H1 (cell line): ENCODE results near the gene CREG2.
"Not testable (repeated sequence)": the region's sequence is repeated elsewhere in the genome, so short reads cannot be mapped to it uniquely, and the experiment has no call there.

Experiments
- ASH2L ChIP-seq: fragments of 200-600, 300-600 bp; sonication (generic); IDR thresholded peaks from one replicate; pipeline ENCODE4 v1.7.1; 2017; ENCODE audit warnings: low read length
- BRCA1 ChIP-seq: IDR thresholded peaks from 2 replicates; pipeline ENCODE4 v1.6.1; 2012; ENCODE audit warnings: low read depth, low read length, improper control_type of control experiment
- CTBP2 ChIP-seq: IDR thresholded peaks from 2 replicates; pipeline ENCODE4 v1.7.0; 2011; ENCODE audit warnings: borderline replicate concordance, mild to moderate bottlenecking, moderate library complexity, mixed read lengths, low read length; ENCODE audit not compliant: insufficient read depth, insufficient read length
- EZH2 ChIP-seq: fragments of 200-600 bp; sonication (generic); IDR thresholded peaks from 2 replicates; pipeline ENCODE4 v1.7.1; 2012; ENCODE audit warnings: low read depth, mild to moderate bottlenecking, moderate library complexity, low read length, inconsistent platforms; ENCODE audit not compliant: severe bottlenecking
- HDAC2 ChIP-seq, 2 experiments: fragments of 300-600 bp in 1 of 2; sonication (generic) in 1 of 2; IDR thresholded peaks; 2 replicates each; pipeline ENCODE4 v1.6.1; 2011 to 2012; ENCODE audit warnings: low read depth in 2 of 2, low read length in 2 of 2, mild to moderate bottlenecking in 2 of 2, moderate library complexity in 2 of 2, borderline replicate concordance in 1 of 2, inconsistent platforms in 1 of 2
- KDM1A ChIP-seq: fragments of 200-600, 300-600 bp; sonication (generic); IDR thresholded peaks from 2 replicates; pipeline ENCODE4 v1.7.1; 2016; ENCODE audit warnings: mild to moderate bottlenecking, low read length, borderline replicate concordance
- PHF8 ChIP-seq: fragments of 200-600 bp; sonication (generic); conservative IDR thresholded peaks from 2 replicates; pipeline ENCODE4 v1.7.1; 2012; ENCODE audit warnings: low read depth, mild to moderate bottlenecking, inconsistent platforms, low read length, moderate library complexity
- POLR2A ChIP-seq, 2 experiments: IDR thresholded peaks; 1 replicate in 1 of 2; 2 replicates in 1 of 2; pipeline ENCODE4 v1.6.1; 2011; ENCODE audit warnings: low read depth in 2 of 2, low read length in 2 of 2, mild to moderate bottlenecking in 2 of 2; ENCODE audit errors: control extremely low read depth in 1 of 2
- POLR2AphosphoS5 ChIP-seq: IDR thresholded peaks from 2 replicates; pipeline ENCODE4 v1.6.1; 2011; ENCODE audit warnings: low read depth, low read length
- RFX5 ChIP-seq: IDR thresholded peaks from 2 replicates; pipeline ENCODE4 v1.6.1; 2011; ENCODE audit warnings: low read depth, low read length, improper control_type of control experiment, borderline replicate concordance
- SP1 ChIP-seq: IDR thresholded peaks from 2 replicates; pipeline ENCODE4 v1.6.1; 2011; ENCODE audit warnings: low read depth, low read length
- TF ChIP-seq, protein P1 (sequence below), 3 experiments: IDR thresholded peaks; 1 replicate in 2 of 3; 2 replicates in 1 of 3; pipeline versions ENCODE4 v1.5.1 to v1.6.1; 2011; ENCODE audit warnings: low read length in 3 of 3, mild to moderate bottlenecking in 3 of 3, inconsistent platforms in 2 of 3, low read depth in 1 of 3, moderate library complexity in 1 of 3; ENCODE audit not compliant: insufficient read depth in 1 of 3; ENCODE audit errors: control extremely low read depth in 1 of 3

- TF ChIP-seq, protein P1, sequence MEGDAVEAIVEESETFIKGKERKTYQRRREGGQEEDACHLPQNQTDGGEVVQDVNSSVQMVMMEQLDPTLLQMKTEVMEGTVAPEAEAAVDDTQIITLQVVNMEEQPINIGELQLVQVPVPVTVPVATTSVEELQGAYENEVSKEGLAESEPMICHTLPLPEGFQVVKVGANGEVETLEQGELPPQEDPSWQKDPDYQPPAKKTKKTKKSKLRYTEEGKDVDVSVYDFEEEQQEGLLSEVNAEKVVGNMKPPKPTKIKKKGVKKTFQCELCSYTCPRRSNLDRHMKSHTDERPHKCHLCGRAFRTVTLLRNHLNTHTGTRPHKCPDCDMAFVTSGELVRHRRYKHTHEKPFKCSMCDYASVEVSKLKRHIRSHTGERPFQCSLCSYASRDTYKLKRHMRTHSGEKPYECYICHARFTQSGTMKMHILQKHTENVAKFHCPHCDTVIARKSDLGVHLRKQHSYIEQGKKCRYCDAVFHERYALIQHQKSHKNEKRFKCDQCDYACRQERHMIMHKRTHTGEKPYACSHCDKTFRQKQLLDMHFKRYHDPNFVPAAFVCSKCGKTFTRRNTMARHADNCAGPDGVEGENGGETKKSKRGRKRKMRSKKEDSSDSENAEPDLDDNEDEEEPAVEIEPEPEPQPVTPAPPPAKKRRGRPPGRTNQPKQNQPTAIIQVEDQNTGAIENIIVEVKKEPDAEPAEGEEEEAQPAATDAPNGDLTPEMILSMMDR (IDR thresholded peaks at IDR 0.05; ENCODE audit: control extremely low read depth in 1 of 3, insufficient read depth in 1 of 3, low read depth in 1 of 3, low read length in 3 of 3) = not testable (repeated sequence)
- TF ChIP-seq ASH2L; POLR2A (IDR thresholded peaks at IDR 0.05; ENCODE audit: control extremely low read depth in 1 of 2, low read depth in 2 of 2, low read length in 2 of 2); CTBP2; HDAC2 (IDR thresholded peaks at IDR 0.05; ENCODE audit: borderline replicate concordance in 1 of 2, low read depth in 2 of 2, low read length in 2 of 2); EZH2; BRCA1; KDM1A; RFX5; SP1; POLR2AphosphoS5; PHF8: not testable (repeated sequence)
Measured at GRCh38 chr2:101316568-101316967, 70.7 kb downstream of the CREG2 start.
